Suprapubic skin (tissue), 3 donors: ENCODE measurements around the gene DNAH17.

Experiments used
- CTCF ChIP-seq, 2 donors: fragments of 200-600 bp in 1 of 2; fragments of 450-650 bp in 1 of 2; sonication (generic) in 1 of 2; IDR thresholded peaks; one replicate each; pipeline ENCODE4 v1.5.1; 2016 to 2019; ENCODE audit warnings: antibody characterized with exemption in 2 of 2, mild to moderate bottlenecking in 1 of 2, moderate library complexity in 1 of 2
- POLR2A ChIP-seq, 2 donors: fragments of 450-650 bp; IDR thresholded peaks; one replicate each; pipeline ENCODE4 v1.6.1; 2017; ENCODE audit warnings: antibody characterized with exemption in 2 of 2, mild to moderate bottlenecking in 2 of 2, moderate library complexity in 2 of 2

- TF ChIP-seq CTCF (IDR thresholded peaks at IDR 0.05) (no peak), POLR2A (IDR thresholded peaks at IDR 0.05) (no peak)
Observed at GRCh38 chr17:78526231-78527025, 50.8 kb downstream of the DNAH17 start.
